Stimulated activated CD4-positive, alpha-beta T cell treated with anti-CD3 and anti-CD28 coated beads, Interleukin-4, amount 100 ng/mL, for 24 hours (primary cell): ENCODE results near the gene CHAT.

Experiments
- DNase-seq: peaks from one replicate; pipeline ENCODE4 v3.0.0-alpha.2; 2020

The CHAT gene

GRCh38 chr10:49688920-49689319 lies 75.1 kb downstream of the CHAT start:
- no peak for DNase-seq

- no peak for DNase-seq
These were observed 76.2 kb downstream of the CHAT start for GRCh38 chr10:49689882-49690510.

- no peak for DNase-seq
These were observed 77.0 kb downstream of the CHAT start for GRCh38 chr10:49690698-49691356.

- no peak for DNase-seq
These were observed 77.8 kb downstream of the CHAT start for GRCh38 chr10:49691588-49691987.

GRCh38 chr10:49694466-49694865 lies 80.6 kb downstream of the CHAT start:
- DNase-seq, result no peak

- no peak for DNase-seq
These were observed 82.5 kb downstream of the CHAT start for GRCh38 chr10:49696311-49696710.

- no peak for DNase-seq
These were observed 84.8 kb downstream of the CHAT start for GRCh38 chr10:49698679-49699078.

GRCh38 chr10:49700211-49700610 lies 86.4 kb downstream of the CHAT start:
- no peak for DNase-seq

- no peak for DNase-seq
These were observed 87.2 kb downstream of the CHAT start for GRCh38 chr10:49700997-49701396.

GRCh38 chr10:49707585-49707984 lies 93.7 kb downstream of the CHAT start:
- DNase-seq, result no peak

- DNase-seq, result no peak
These were observed 96.1 kb downstream of the CHAT start for GRCh38 chr10:49709934-49710333.

GRCh38 chr10:49710966-49711365 lies 97.1 kb downstream of the CHAT start:
- no peak for DNase-seq

GRCh38 chr10:49711481-49711880 lies 97.6 kb downstream of the CHAT start:
- DNase-seq, result no peak

- no peak for DNase-seq
These were observed 99.4 kb downstream of the CHAT start for GRCh38 chr10:49713266-49713665.
